ENCODE data around the gene SAMMSON. TPM values are rescaled to one million over a fixed set of nuclear protein-coding genes. Genes with fewer than 3 reads are reported as not detected.

The SAMMSON gene
- under 1 TPM in 1 of 4 donors, not detected in 3; 0.25 TPM for polyA plus RNA-seq (ENCODE audit: insufficient read length in 4 of 4)

DNA sequence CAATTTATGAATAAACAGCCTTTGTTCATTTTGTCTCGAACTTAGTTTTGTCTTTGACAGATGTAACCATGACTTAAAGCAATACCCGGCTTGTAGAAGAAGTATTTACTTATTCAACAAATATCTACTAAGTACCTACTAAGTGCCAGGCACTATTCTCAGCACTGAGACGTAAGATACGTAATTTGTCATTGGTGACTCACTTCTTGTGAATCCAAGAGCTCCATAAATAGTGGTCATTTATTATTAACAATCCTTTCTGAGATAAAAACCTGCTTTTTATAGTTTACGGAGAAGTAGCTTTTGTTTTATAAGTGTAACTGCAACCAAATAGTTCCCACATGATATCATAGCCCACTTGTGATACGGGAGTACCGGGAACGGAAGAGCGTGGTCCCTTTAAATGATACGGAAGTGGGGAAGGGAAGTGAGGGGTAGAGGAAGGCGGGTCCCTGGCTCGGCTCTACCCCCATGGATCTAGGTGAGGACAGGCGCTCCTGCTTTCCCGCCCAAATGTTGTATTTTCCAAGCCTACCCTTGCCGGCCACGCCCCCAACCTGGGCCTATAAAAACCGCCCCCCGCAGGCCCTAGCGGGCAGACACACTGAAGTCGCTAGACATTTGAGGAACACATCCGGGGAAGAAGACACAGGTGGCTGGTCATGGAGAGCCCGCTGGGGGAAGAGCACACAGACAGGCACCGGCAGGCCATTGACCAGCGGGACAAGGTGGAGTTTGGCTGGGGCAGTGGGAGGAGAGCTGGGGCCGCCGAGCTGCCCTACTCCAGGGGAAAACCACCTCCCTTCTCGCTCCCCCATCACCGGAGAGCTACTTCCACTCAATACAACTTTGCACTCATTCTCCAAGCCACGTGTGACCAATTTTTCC is at the start of gene SAMMSON:
SAMMSON (plus strand) TSS at position 594 of the 888 bp plus-strand sequence.
- no peak for DNase-seq (ENCODE audit: low read depth in 4 of 4, low spot score in 2 of 4)

DNA sequence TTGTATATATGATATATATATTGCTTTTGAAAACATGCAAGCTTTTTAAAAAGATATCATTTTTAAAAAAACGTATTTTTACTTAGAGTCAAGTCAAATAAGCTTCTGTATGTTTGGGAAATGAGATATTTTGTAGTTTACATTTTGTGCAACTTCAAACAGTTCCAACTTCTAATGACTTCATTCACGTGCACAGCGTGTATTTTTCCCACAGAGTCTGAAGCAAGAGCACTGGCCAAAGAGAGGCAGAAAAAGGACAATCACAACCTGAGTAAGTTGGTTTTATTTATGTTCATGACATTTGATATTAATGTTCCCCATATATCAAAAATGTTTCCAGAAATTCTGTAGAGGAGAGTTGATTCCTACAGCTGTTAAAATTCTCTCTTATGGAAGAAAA is 47.9 kb upstream of the SAMMSON start:
- no peak for DNase-seq (ENCODE audit: low read depth in 4 of 4, low spot score in 2 of 4)

DNA sequence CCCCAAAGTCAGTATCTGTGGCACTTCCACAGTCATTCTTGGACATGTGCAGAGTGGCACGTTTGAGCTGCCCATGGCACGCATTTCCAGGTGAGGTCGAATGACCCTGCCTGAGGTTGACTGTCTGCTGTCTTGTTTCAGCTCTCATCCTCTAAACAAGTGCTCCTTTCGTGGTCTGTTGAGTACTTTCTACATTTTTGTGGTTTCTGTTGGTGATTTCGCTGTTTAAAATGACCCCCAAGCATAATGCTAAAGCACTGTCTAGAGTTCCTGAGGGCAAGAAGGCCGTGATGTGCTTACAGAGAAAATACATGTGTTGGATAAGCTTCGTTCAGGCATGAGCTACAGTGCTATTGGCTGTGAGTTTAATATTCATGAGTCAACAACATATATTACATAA is 40.0 kb upstream of the SAMMSON start:
- no peak for DNase-seq (ENCODE audit: low read depth in 4 of 4, low spot score in 2 of 4)

DNA sequence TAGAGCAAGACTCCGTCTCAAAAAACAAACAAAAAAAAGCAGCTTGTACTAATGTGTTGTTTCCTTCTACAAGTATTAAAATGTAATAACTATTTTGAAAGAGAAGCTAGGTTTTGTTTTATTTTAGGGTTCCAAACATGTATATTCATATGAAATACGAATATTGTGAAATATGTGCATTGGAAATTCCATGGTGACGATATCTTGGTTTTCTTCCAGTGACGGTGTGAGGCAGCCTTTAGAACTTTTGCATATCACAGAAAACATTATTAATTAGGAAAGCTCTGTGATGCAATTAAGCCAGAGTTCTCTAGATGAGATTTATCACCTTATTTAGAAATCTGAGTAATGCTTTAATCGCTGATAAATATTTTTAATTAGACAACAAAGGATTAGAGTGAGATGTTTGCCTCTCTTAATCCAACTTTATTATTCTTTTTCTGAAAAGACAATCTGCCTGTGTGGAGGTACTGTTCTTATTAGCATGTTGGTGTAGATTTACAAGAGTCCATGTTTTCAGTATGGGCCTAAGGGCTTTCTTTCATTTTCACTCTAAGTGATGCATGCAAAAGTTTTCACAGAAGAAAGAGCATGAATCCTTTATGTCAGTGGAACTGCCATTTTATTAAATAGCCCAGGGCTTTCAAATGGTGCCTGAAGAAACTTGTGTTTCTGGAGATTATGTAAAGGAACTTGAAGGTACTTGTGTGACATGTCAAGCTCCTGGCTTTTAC is 37.7 kb upstream of the SAMMSON start:
- DNase-seq (ENCODE audit: low read depth in 4 of 4, low spot score in 2 of 4) = no peak

GRCh38 chr3:69963643-69964042 is 35.9 kb upstream of the SAMMSON start:
- DNase-seq (ENCODE audit: low read depth in 4 of 4, low spot score in 2 of 4) = no peak

DNA sequence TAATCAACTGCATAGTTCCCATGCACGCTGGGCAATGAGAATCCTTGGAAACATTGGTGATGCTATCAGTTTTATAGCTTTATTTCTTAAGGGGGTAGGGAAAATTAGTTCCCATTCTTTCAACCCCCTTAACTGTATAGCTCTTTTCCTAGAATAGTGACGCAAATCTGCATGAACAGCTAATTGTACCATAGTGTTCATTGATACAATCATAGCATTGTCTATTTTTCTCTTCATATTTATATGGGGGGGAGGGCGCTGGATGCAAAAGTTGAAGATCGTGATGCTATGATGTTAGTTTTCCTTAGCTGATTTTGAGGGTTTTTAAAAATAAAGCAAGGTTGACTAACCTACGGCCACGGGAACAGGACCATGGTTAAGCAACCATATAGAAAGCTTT is 32.4 kb upstream of the SAMMSON start:
- DNase-seq (ENCODE audit: low read depth in 4 of 4, low spot score in 2 of 4) = no peak

DNA sequence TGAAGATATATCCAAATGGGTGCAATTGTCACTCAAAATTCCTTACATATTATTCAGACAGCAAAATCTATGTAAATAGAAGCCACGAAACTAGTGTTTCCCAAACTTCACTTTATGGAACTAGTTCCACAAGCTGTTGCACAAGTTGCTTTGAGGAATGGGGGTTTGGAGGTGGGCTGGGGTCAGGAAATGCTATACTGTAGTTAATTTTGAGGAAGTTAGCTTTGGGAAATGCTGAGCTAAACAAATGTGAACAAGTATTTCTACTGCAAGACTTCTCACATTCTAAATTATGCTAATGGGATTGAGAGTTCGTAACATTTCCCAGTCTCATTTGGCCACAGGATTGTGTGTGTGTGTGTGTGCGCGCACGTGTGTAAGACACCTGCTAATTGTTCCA is 28.7 kb upstream of the SAMMSON start:
- no peak for DNase-seq (ENCODE audit: low read depth in 4 of 4, low spot score in 2 of 4)

- DNase-seq (ENCODE audit: low read depth in 4 of 4, low spot score in 2 of 4) = no peak
Observed at GRCh38 chr3:69972672-69973071, 26.9 kb upstream of the SAMMSON start.

- DNase-seq (ENCODE audit: low read depth in 4 of 4, low spot score in 2 of 4) = no peak
Observed at GRCh38 chr3:69976021-69976420, 23.5 kb upstream of the SAMMSON start.

DNA sequence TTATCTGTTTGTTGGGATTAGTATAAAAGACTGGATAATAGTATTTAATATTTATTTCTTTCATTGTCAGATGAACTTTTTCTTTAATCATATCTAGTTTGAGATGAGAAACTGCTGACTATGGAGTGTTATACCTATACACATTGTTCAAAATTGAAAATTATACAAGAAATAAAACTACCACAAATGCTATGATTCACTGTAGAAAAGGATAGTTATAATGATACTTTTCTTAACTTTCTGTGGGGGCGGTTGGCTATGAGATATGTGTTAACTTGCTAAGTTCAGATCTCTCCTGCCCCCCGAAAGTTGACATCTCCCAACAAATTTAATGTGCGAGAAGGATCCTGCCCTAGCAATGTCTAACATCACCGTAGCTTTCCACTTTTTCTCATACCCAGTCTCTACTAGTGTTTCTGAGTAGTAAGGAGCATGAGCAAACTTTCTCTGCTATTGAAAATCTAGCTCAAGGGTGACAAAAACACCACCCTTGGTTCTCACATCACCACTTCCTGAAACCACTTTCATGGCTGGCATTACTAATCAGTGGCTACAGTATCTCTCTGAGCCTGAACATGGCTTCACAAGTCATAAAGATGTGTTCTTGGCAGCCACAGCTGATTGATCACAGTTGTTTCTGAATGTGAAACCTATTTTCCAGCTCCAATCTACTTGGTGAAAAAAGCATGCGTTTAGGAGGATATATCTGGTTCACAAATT is 15.8 kb upstream of the SAMMSON start:
- no peak for DNase-seq (ENCODE audit: low read depth in 4 of 4, low spot score in 2 of 4)

GRCh38 chr3:69985266-69985665 is 14.3 kb upstream of the SAMMSON start:
- no peak for DNase-seq (ENCODE audit: low read depth in 4 of 4, low spot score in 2 of 4)

DNA sequence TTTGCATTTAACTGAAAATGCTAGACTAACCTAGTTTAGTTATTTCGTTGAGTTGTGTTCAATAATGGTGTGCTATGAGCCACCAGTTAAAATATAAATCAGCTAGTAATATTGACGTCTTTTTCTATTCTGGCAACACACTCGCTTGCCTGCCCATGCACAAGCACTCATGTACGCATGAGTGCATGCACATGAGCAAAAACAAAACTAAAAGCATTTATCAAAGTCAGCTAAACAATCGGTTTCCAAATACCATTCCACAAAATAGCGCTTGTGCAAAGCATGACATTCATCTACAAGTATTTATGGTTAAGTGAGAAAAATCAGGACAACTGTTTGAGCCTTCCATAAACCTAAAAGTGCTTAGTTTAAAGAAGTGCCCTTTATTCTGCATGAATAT is 13.1 kb upstream of the SAMMSON start:
- no peak for DNase-seq (ENCODE audit: low read depth in 4 of 4, low spot score in 2 of 4)

DNA sequence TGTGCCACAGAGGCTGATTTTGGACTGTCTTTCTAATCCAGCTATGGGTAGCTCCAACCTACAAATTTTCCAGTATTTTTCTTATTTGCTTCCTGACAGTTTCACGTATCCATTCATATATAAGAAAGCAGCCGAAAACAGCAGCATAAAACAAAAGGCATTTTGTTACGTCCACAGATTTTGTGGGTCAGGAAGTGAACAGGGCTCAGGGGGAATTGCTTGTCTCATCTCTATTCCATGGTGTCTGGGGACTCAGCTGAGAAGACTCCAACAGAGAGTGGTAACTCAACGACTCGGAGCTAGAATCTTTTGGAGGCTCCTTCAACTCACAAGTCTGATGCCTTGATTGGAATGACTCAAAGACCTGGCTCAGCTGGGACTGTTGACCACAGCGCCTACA is 11.7 kb upstream of the SAMMSON start:
- DNase-seq (ENCODE audit: low read depth in 4 of 4, low spot score in 2 of 4) = no peak

DNA sequence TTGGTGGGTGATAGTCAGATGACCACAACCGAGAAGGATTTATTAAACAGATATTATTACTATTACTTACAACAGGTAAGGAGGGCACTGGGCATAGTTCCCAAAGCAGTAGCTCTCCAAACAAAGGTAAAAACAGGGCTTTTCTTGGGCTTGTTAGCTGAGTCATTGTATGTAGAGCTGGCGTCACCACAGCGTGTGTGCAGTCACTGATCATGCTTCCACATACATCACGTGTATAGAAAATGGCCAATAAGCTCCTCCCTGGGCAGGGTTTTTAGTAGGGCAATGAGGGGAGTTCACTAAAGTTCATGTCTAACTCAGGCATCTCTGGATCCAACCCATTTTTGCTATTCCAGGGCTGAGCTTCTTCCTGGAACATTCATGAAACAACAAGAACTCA is 5.8 kb upstream of the SAMMSON start:
- no peak for DNase-seq (ENCODE audit: low read depth in 4 of 4, low spot score in 2 of 4)

DNA sequence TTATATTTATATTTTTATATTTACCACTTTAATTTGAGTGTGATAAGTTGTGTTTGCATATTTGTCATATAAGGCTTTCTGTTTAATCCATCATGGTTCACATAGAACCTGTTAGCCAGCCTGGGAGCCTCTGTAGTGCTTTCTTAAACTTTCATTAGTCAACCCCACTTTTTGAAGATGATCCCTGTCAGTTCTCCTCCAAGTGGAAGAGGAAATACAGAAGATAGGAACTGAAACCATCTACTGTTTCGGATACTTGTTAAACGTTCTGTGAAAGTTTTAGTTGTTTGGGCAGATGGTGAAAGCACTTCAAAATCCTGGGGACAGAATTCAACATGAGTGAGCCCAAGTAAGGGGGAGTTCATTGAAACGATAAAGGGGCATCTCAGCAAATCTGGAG is 4.6 kb upstream of the SAMMSON start:
- no peak for DNase-seq (ENCODE audit: low read depth in 4 of 4, low spot score in 2 of 4)

DNA sequence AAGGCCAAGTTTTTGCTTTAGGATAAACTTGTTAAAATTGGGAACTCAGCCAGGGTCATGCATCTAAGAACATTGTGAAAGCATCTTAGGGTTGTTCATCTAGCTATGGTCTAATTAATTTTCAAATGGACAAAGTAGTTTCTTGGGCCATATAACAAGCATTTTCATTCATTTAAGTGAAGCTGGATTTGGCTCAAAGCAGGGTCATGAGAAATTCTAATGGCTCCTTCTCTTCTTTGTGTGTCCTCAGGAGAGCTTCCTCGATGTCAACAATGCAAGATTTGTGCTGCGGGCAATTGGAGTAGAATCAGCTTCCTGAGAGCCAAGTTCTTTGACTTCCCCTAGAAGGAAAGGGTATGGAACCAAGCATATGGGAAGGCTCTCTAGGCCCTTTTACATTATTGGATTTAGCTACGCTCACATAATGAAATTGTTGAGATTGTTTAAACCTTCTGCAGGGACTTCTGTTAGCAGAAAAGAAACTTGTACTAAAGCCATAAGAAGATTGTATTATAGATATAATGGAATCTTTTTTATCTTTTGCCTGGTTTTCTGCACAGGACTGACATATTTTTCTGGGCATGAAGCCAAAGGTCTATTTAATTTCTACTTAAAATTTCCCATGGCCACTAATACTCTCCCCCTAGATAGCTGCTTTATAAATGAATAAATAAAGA is 1.8 kb upstream of the SAMMSON start:
- no peak for DNase-seq (ENCODE audit: low read depth in 4 of 4, low spot score in 2 of 4)

DNA sequence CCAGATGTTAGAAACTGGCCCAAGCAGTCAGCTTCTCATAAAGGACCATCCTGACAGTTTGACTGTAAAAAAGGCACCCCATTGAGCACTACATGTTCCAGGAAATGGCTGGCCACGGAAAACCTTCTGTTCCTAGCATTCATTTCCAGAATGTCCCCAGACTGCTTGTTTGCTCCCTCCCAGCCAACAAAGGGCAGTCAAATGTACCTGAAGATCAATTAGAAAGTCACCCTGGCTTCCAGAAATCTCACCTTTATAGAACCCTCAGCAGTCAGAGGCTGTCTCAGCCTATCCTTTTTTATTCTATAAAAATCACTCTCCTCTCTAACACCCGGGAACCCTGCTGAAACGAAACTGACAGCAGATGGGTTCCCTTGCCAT is 784 bp upstream of the SAMMSON start:
- DNase-seq (ENCODE audit: low read depth in 4 of 4, low spot score in 2 of 4) = no peak

- DNase-seq (ENCODE audit: low read depth in 4 of 4, low spot score in 2 of 4) = no peak
Observed at GRCh38 chr3:70000028-70000410, 486 bp downstream of the SAMMSON start.

- DNase-seq (ENCODE audit: low read depth in 4 of 4, low spot score in 2 of 4) = no peak
Observed at GRCh38 chr3:70000563-70001081, 1.1 kb downstream of the SAMMSON start.

GRCh38 chr3:70003119-70003518 is 3.6 kb downstream of the SAMMSON start:
- DNase-seq (ENCODE audit: low read depth in 4 of 4, low spot score in 2 of 4) = no peak

DNA sequence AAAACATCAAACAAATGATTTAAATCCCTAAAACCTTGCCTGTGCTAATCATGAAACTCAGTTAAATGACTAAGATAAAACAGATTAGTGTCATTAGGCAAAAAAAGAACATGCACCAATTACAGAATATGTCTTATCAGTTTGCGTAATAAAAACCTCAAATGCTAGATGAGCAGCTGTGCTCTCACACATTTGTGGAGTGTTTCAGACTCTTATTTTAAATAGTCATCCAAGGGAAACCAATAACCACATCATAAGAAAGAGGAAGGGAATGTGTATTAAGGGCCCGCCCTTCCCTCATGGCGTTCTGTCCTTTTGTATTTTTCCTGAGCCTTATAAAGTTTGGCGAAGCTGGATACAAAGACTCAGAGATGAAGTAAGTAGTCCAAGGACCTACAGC is 6.6 kb downstream of the SAMMSON start:
- DNase-seq (ENCODE audit: low read depth in 4 of 4, low spot score in 2 of 4) = no peak
